Kidney (tissue), 14 donors: ENCODE data around the gene RAB39A. TPM values are rescaled to one million over a fixed set of nuclear protein-coding genes. Genes with fewer than 3 reads are reported as not detected.

ENCODE experiments used
- DNase-seq, 5 donors: peaks; one replicate each; pipeline ENCODE4 v3.0.0-alpha.2; 2013 to 2020
- FAIRE-seq: peaks from 2 replicates; lab custom pipeline; 2012; peaks lifted over from hg19 to GRCh38; lab: Jason Lieb, UNC
- H3K27ac ChIP-seq, 2 donors: one replicate each; pipeline ENCODE4 v1.7.0; 2013; ENCODE audit warnings: low read depth in 2 of 2, low read length in 2 of 2, inconsistent platforms in 1 of 2
- H3K27me3 ChIP-seq: one replicate; pipeline ENCODE4 v1.7.1; 2013; ENCODE audit warnings: low read length, inconsistent platforms; ENCODE audit not compliant: control insufficient read depth, insufficient read depth
- H3K36me3 ChIP-seq, 3 donors: one replicate each; pipeline versions ENCODE4 v1.7.0 to v1.7.1; 2013; ENCODE audit warnings: low read length in 3 of 3, control low read depth in 1 of 3, inconsistent platforms in 1 of 3; ENCODE audit not compliant: insufficient read depth in 3 of 3, control insufficient read depth in 2 of 3
- H3K4me1 ChIP-seq, 3 donors: one replicate each; pipeline versions ENCODE4 v1.7.0 to v1.7.1; 2013; ENCODE audit warnings: low read length in 3 of 3, inconsistent platforms in 1 of 3, low read depth in 1 of 3; ENCODE audit not compliant: control insufficient read depth in 2 of 3, insufficient read depth in 2 of 3
- H3K4me3 ChIP-seq, 3 donors: one replicate each; pipeline versions ENCODE4 v1.7.0 to v1.8.1; 2013; ENCODE audit warnings: low read length in 3 of 3, control low read depth in 1 of 3, inconsistent platforms in 1 of 3
- H3K9ac ChIP-seq, 3 donors: one replicate each; pipeline versions ENCODE4 v1.7.0 to v1.7.1; 2013; ENCODE audit warnings: low read length in 3 of 3, control low read depth in 1 of 3, inconsistent platforms in 1 of 3
- H3K9me3 ChIP-seq, 3 donors: one replicate each; pipeline versions ENCODE4 v1.7.0 to v1.7.1; 2013; ENCODE audit warnings: low read length in 3 of 3, control low read depth in 1 of 3, inconsistent platforms in 1 of 3; ENCODE audit not compliant: control insufficient read depth in 2 of 3, insufficient read depth in 1 of 3
- intact Hi-C: fragments of 100-400 bp; cut with DNase I; formaldehyde crosslinking; loops from one replicate; pipeline ENCODE4 v1.11.1; 2022
- polyA plus RNA-seq: library from polyadenylated mRNA; stranded (reverse); fragments of 350-450 nt; fragmentation: Illumina TruSeq; extraction: RNeasy Lipid Tissue Mini Kit (QIAGEN cat#74804); gene quantifications from one replicate; pipeline ENCODE4 v1.2.3, GENCODE V29; 2014; ENCODE audit warnings: low read depth, low replicate concordance; ENCODE audit not compliant: insufficient read depth
- total RNA-seq: library from RNA; stranded (reverse); fragmentation: NEBNext Ultra II Directional; extraction: Animal tissue kit (Norgen Biotek cat#: 25700); gene quantifications from one replicate; pipeline ENCODE4 v1.2.1, GENCODE V29; 2021
- TF ChIP-seq, protein P1 (sequence below): IDR thresholded peaks from 3 replicates; pipeline ENCODE4 v1.5.1; 2012; ENCODE audit warnings: mild to moderate bottlenecking, moderate library complexity, borderline replicate concordance; ENCODE audit not compliant: insufficient read depth; ENCODE audit errors: extremely low read depth
- donor health status: control.
- donor health status: control.
- donor health status: control.
- donor health status: control.
- donor health status: control.
- donor health status: DM: yes; HTN: yes; CAD: no.
- donor health status: Normal renal cell carcinoma (clear cell type).

RAB39A gene
- total and polyA plus RNA-seq, 2 donors from 2014 or later: 2.8 TPM; not detected in 1

DNA sequence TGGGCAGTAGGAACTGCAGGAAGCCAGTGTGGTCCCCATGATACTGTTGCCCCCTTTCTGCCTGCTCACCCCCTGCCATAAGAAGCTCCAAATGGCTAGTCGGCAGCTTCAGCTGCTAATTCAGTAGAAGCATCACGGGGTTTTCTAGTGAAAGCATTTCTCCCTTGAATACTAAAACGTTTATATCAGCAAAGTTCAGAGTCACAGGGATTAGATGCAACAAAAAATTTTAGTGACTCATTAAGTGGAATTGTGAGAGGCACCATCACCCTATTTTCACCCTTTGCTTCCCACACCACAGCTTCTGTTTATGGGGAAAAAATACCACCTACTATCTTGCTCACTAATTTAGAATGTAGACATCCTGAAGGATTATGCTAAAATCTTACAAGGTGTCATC, 25.2 kb downstream of the RAB39A start:
- no peak overlapping the region for H3K9ac ChIP-seq
- no peak for FAIRE-seq
- H3K4me3 ChIP-seq: no peak overlapping the region
- no peaks in the 10 kb centered on the region for H3K9me3 ChIP-seq
- H3K4me1 ChIP-seq: no peaks in the 10 kb centered on the region
- no peak overlapping the region for H3K27ac ChIP-seq
- H3K27me3 ChIP-seq: no peaks in the 10 kb centered on the region
- DNase-seq: no peak
- TF ChIP-seq, protein P1, sequence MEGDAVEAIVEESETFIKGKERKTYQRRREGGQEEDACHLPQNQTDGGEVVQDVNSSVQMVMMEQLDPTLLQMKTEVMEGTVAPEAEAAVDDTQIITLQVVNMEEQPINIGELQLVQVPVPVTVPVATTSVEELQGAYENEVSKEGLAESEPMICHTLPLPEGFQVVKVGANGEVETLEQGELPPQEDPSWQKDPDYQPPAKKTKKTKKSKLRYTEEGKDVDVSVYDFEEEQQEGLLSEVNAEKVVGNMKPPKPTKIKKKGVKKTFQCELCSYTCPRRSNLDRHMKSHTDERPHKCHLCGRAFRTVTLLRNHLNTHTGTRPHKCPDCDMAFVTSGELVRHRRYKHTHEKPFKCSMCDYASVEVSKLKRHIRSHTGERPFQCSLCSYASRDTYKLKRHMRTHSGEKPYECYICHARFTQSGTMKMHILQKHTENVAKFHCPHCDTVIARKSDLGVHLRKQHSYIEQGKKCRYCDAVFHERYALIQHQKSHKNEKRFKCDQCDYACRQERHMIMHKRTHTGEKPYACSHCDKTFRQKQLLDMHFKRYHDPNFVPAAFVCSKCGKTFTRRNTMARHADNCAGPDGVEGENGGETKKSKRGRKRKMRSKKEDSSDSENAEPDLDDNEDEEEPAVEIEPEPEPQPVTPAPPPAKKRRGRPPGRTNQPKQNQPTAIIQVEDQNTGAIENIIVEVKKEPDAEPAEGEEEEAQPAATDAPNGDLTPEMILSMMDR: no peak
- intact Hi-C loops: no loop called here
- no peaks in the 10 kb centered on the region for H3K36me3 ChIP-seq

DNA sequence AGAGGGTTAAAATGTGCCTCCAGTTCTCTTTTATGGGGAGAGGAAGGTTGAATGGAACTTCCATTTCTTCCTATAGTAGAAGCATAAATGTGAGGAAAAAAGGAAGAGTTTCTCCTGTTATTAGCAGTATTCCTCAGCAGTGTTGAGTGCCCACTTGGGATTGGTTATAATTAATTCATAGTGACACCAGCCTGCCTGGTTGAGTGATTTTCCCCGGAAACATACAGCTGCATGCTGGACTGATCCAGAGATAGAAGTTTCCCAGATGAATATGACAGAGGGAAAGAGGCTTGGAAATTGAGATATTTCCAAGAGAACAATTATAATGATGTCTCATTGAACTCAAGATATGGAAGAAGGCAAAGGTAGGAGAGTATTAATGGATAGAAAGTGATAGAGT, 28.3 kb downstream of the RAB39A start:
- H3K4me3 ChIP-seq: no peak overlapping the region
- no peak for DNase-seq
- no peak overlapping the region for H3K27ac ChIP-seq
- no peaks in the 10 kb centered on the region for H3K27me3 ChIP-seq
- no peak overlapping the region for H3K9ac ChIP-seq
- intact Hi-C loops: no loop called here
- FAIRE-seq: no peak
- no peaks in the 10 kb centered on the region for H3K9me3 ChIP-seq
- H3K4me1 ChIP-seq: no peaks in the 10 kb centered on the region
- H3K36me3 ChIP-seq: no peaks in the 10 kb centered on the region
- TF ChIP-seq, protein P1: no peak

GRCh38 chr11:107957109-107957588, 28.9 kb downstream of the RAB39A start:
- no peak overlapping the region for H3K4me3 ChIP-seq
- H3K27ac ChIP-seq: no peak overlapping the region
- TF ChIP-seq, protein P1: no peak
- H3K36me3 ChIP-seq: no peaks in the 10 kb centered on the region
- intact Hi-C loops: no loop called here
- H3K9me3 ChIP-seq: no peaks in the 10 kb centered on the region
- FAIRE-seq: no peak
- no peaks in the 10 kb centered on the region for H3K4me1 ChIP-seq
- no peak for DNase-seq
- H3K27me3 ChIP-seq: no peaks in the 10 kb centered on the region
- H3K9ac ChIP-seq: no peak overlapping the region

GRCh38 chr11:107961480-107961879, 33.2 kb downstream of the RAB39A start:
- Histone ChIP-seq H3K9me3 (no peaks in the 10 kb centered on the region), H3K4me3 (no peak overlapping the region), H3K9ac (no peak overlapping the region), H3K36me3 (no peaks in the 10 kb centered on the region), H3K4me1 (no peaks in the 10 kb centered on the region), H3K27me3 (no peaks in the 10 kb centered on the region), H3K27ac (no peak overlapping the region)
- FAIRE-seq (no peak), DNase-seq (no peak)
- TF ChIP-seq, protein P1: no peak
- intact Hi-C loops: no loop called here
